Sigmoid colon (tissue), 4 donors: ENCODE data around the gene ALDOB.

Experiments
- CTCF ChIP-seq, 4 experiments: fragments of 450-650 bp in 3 of 4; fragments of 200-600 bp in 1 of 4; IDR thresholded peaks; one replicate each; pipeline ENCODE4 v1.5.1; 2016 to 2019; ENCODE audit warnings: antibody characterized with exemption in 4 of 4, mild to moderate bottlenecking in 3 of 4, moderate library complexity in 2 of 4
- EP300 ChIP-seq, 4 donors: sonication (generic); formaldehyde crosslinking; IDR thresholded peaks; one replicate each; pipeline ENCODE4 v1.6.1; 2017; ENCODE audit warnings: antibody characterized with exemption in 4 of 4
- POLR2A ChIP-seq, 2 donors: fragments of 450-650 bp; IDR thresholded peaks; one replicate each; pipeline ENCODE4 v1.6.1; 2016; ENCODE audit warnings: antibody characterized with exemption in 2 of 2, mild to moderate bottlenecking in 2 of 2, moderate library complexity in 2 of 2
- POLR2AphosphoS5 ChIP-seq, 4 donors: sonication (generic); formaldehyde crosslinking; IDR thresholded peaks; one replicate each; pipeline ENCODE4 v1.6.1; 2017; ENCODE audit warnings: antibody characterized with exemption in 4 of 4

GRCh38 chr9:101397746-101398067 is 37.9 kb downstream of the ALDOB start:
- TF ChIP-seq POLR2A (IDR thresholded peaks at IDR 0.05) (no peak), CTCF (IDR thresholded peaks at IDR 0.05) (no peak), EP300 (IDR thresholded peaks at IDR 0.05) (no peak), POLR2AphosphoS5 (IDR thresholded peaks at IDR 0.05) (no peak)
